Smooth muscle cell (in vitro differentiated cells): ENCODE measurements around the gene SLC6A19. TPM values are rescaled to one million over a fixed set of nuclear protein-coding genes. Genes with fewer than 3 reads are reported as not detected.

ENCODE experiments used
- DNase-seq: peaks from one replicate; lab custom pipeline; 2025; ENCODE audit not compliant: unreplicated experiment; lab: John Stamatoyannopoulos, UW
- H2AFZ ChIP-seq: fragments of 200-600 bp; sonication (generic); 2 replicates; pipeline ENCODE4 v1.6.0; 2016; ENCODE audit warnings: antibody characterized with exemption, low read depth, mild to moderate bottlenecking
- H3F3A ChIP-seq: fragments of 200-600 bp; sonication (generic); 2 replicates; pipeline ENCODE4 v1.6.0; 2017; ENCODE audit warnings: antibody characterized with exemption, low read depth
- H3K27ac ChIP-seq: fragments of 200-600 bp; sonication (generic); 2 replicates; pipeline ENCODE4 v1.5.1; 2016; ENCODE audit warnings: low read depth, mild to moderate bottlenecking
- H3K27me3 ChIP-seq: fragments of 200-600 bp; sonication (generic); 2 replicates; pipeline ENCODE4 v1.6.1; 2016; ENCODE audit warnings: low read depth, mild to moderate bottlenecking
- H3K36me3 ChIP-seq: fragments of 200-600 bp; sonication (generic); 2 replicates; pipeline ENCODE4 v1.5.1; 2016; ENCODE audit warnings: low read depth
- H3K4me1 ChIP-seq: fragments of 200-600 bp; sonication (generic); 2 replicates; pipeline ENCODE4 v1.5.1; 2016; ENCODE audit warnings: low read depth
- H3K4me2 ChIP-seq: fragments of 200-600 bp; sonication (generic); 2 replicates; pipeline ENCODE4 v1.6.0; 2016; ENCODE audit warnings: mild to moderate bottlenecking
- H3K4me3 ChIP-seq: fragments of 200-600 bp; sonication (generic); 2 replicates; pipeline ENCODE4 v1.5.1; 2016; ENCODE audit warnings: mild to moderate bottlenecking
- H3K79me2 ChIP-seq: fragments of 200-600 bp; sonication (generic); 2 replicates; pipeline ENCODE4 v1.6.0; 2016; ENCODE audit warnings: low read depth, mild to moderate bottlenecking
- H3K9ac ChIP-seq: fragments of 200-600 bp; sonication (generic); 2 replicates; pipeline ENCODE4 v1.6.0; 2016; ENCODE audit warnings: low read depth
- H3K9me3 ChIP-seq: fragments of 200-600 bp; sonication (generic); replicated peaks from 2 replicates; pipeline ENCODE4 v1.5.1; 2016; ENCODE audit warnings: low read depth
- H4K20me1 ChIP-seq: fragments of 200-600 bp; sonication (generic); 2 replicates; pipeline ENCODE4 v1.6.0; 2016; ENCODE audit warnings: low read depth
- CTCF ChIP-seq: fragments of 200-600 bp; sonication (generic); IDR thresholded peaks from 2 replicates; pipeline ENCODE4 v1.5.1; 2017; ENCODE audit warnings: borderline replicate concordance, mild to moderate bottlenecking, antibody characterized with exemption; ENCODE audit not compliant: insufficient read depth, poor library complexity, severe bottlenecking
- WGBS: methylation state at CpG from one replicate; pipeline ENCODE4 v1.1.7; 2016; ENCODE audit warnings: low lambda C conversion rate; 5-methylcytosine and 5-hydroxymethylcytosine counted together
- polyA plus RNA-seq: library from polyadenylated mRNA; unstranded; fragments of >200 nt; fragmentation: Nextera tagmentation; extraction: Ambion mirVana; gene quantifications from 2 replicates; pipeline ENCODE4 v1.2.1, GENCODE V29; 2016
- total RNA-seq: library from RNA; depleted of rRNA; stranded (reverse); fragments of >200 nt; gene quantifications from 2 replicates; pipeline ENCODE4 v1.2.3, GENCODE V29; 2014

The SLC6A19 gene
- total and polyA plus RNA-seq, 2 experiments from 2014 or later: not detected

GRCh38 chr5:1179383-1179715, 22.0 kb upstream of the SLC6A19 start:
- H3K9me3 ChIP-seq: no peaks in the 10 kb centered on the region
- H3K79me2 ChIP-seq: no peaks in the 10 kb centered on the region
- no peak overlapping the region for H3K4me3 ChIP-seq
- no peaks in the 10 kb centered on the region for H4K20me1 ChIP-seq
- H3F3A ChIP-seq: no peaks in the 10 kb centered on the region
- no peak for DNase-seq
- H3K9ac ChIP-seq: no peak overlapping the region
- no peak overlapping the region for H3K27ac ChIP-seq
- H3K4me1 ChIP-seq: no peaks in the 10 kb centered on the region
- 100% methylated on average over 4 of the region's 9 CpGs for WGBS
- H3K4me2 ChIP-seq: no peak overlapping the region
- H3K36me3 ChIP-seq: no peaks in the 10 kb centered on the region
- no peak for TF ChIP-seq CTCF
- H3K27me3 ChIP-seq: no peaks in the 10 kb centered on the region
- no peak overlapping the region for H2AFZ ChIP-seq

- Histone ChIP-seq H3K4me3 (no peak overlapping the region), H3K9me3 (no peaks in the 10 kb centered on the region), H4K20me1 (no peaks in the 10 kb centered on the region), H3K4me1 (no peaks in the 10 kb centered on the region), H3K4me2 (no peak overlapping the region), H3K27ac (no peak overlapping the region), H3F3A (no peaks in the 10 kb centered on the region), H3K79me2 (no peaks in the 10 kb centered on the region), H2AFZ (no peak overlapping the region), H3K9ac (no peak overlapping the region), H3K36me3 (no peaks in the 10 kb centered on the region), H3K27me3 (no peaks in the 10 kb centered on the region)
- 95% methylated on average over 8 of the region's 20 CpGs for WGBS
- no peak for DNase-seq
- TF ChIP-seq CTCF: no peak
Measured at GRCh38 chr5:1180096-1180495, 21.3 kb upstream of the SLC6A19 start.

GRCh38 chr5:1180841-1181271, 20.5 kb upstream of the SLC6A19 start:
- no peak for DNase-seq

More at GRCh38 chr5:1180841-1181271, 20.5 kb upstream of the SLC6A19 start:
- 87% methylated on average over 20 of the region's 20 CpGs for WGBS
- TF ChIP-seq CTCF: no peak
- no peaks in the 10 kb centered on the region for H3K9me3 ChIP-seq
- no peak overlapping the region for H3K4me3 ChIP-seq
- no peaks in the 10 kb centered on the region for H4K20me1 ChIP-seq
- no peak overlapping the region for H3K27ac ChIP-seq
- no peaks in the 10 kb centered on the region for H3F3A ChIP-seq
- no peaks in the 10 kb centered on the region for H3K36me3 ChIP-seq
- H3K27me3 ChIP-seq: no peaks in the 10 kb centered on the region
- H3K4me1 ChIP-seq: no peaks in the 10 kb centered on the region
- H3K79me2 ChIP-seq: no peaks in the 10 kb centered on the region
- H2AFZ ChIP-seq: no peak overlapping the region
- H3K9ac ChIP-seq: no peak overlapping the region
- H3K4me2 ChIP-seq: no peak overlapping the region
